GM21737 (cell line): ENCODE results near the gene SLC35A1.
A peak's percentile ranks its signal among the peaks of the same experiment; 100 is the strongest.
"Not testable (repeated sequence)": the region's sequence is repeated elsewhere in the genome, so short reads cannot be mapped to it uniquely, and the experiment has no call there.

Experiments
- ATAC-seq: cut with Tn5 transposase; IDR thresholded peaks from one replicate; pipeline ENCODE4 v1.9.1; 2021; ENCODE audit warnings: mild to moderate bottlenecking, moderate library complexity; ENCODE audit not compliant: unreplicated experiment

The SLC35A1 gene

GRCh38 chr6:87472525-87473418 lies at the start of gene SLC35A1:
Gene SLC35A1 (plus strand): TSS chr6:87472974. CDS start chr6:87473004, 30 bp downstream.
- ATAC-seq, result peak; percentile 95

- no peak for ATAC-seq
These were observed 46.0 kb upstream of the SLC35A1 start for GRCh38 chr6:87426789-87427188.

- ATAC-seq, result no peak
These were observed 42.3 kb upstream of the SLC35A1 start for GRCh38 chr6:87430499-87430898.

DNA sequence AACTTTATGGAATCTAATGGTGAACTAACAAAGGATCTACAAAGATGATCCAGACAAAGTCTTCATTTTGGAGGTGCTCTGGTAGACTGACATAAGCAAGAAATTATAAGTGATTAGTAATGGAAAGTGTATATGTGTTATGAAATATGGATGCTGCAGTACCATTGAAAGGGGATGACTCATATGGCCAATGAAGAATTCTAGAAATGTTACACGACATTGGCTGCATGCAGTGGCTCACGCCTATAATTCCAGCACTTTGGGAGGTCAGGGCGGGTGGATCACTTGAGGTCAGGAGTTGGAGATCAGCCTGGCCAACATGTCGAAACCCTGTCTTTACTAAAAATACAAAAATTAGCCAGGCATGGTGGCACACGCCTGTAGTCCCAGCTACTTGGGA lies 41.5 kb upstream of the SLC35A1 start:
- ATAC-seq, result no peak

- no peak for ATAC-seq
These were observed 36.3 kb upstream of the SLC35A1 start for GRCh38 chr6:87436435-87436834.

DNA sequence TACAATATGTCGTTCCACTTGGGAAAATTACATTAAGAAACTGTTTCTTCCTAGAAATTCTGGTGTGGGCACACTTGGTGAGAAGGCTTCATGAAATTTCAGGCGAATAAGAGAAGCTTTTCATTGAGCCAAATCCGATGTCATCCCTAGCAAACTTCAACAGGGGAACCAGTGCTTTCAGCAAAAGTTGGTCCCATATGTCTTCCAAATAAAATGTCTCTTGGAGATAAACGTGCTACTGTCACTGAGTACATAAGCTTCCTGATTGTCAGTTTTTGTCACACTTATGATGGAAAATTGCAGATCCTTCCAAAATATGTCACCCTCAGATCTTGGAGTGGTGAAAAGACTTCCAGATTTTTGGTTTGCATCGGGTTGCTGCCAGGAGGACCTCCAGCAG lies 31.1 kb upstream of the SLC35A1 start:
- ATAC-seq, result no peak

- no peak for ATAC-seq
These were observed 28.4 kb upstream of the SLC35A1 start for GRCh38 chr6:87444362-87444761.

DNA sequence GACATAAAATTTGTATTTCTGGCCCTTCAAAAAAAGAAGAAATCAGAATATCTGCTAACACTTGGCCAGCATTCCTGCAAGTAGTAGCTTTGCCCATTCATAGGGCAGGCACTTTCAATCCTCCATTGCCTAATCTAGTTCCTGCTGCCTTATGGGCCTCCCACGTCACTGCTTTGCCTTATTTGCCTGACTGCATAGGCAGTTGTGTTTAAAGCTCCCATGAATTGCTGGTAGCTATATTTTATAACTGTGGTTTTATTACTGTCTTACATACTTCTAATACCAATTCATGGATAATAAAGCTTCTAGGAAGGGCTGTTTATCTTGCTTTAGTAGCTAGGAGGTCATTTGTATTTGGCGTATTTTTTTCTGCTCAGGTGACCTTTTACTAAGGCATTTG lies 7.7 kb upstream of the SLC35A1 start:
- no peak for ATAC-seq

DNA sequence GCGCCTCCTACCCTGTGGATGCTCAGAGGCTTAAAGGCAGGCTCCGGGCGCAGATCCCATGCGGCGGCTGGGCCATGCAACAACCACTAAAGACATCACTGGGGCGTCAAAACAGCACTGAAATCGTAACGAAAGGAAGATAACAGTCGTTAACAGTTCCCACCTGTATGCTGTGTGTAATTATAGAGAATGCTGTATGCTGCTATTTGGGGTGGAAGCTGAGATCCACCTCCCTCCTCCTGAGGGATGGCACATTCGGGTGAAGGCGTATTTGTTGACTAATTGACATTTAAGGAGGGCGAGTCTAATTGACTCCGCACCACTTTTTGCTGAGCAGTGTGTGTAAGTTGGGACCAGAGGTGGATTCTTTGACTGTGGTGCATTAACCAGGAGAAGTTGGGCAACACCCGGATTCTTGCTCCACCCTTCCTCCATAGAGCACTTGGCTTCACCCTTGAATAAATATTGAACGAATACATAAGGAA lies 687 bp downstream of the SLC35A1 start:
- peak; percentile 63 for ATAC-seq

DNA sequence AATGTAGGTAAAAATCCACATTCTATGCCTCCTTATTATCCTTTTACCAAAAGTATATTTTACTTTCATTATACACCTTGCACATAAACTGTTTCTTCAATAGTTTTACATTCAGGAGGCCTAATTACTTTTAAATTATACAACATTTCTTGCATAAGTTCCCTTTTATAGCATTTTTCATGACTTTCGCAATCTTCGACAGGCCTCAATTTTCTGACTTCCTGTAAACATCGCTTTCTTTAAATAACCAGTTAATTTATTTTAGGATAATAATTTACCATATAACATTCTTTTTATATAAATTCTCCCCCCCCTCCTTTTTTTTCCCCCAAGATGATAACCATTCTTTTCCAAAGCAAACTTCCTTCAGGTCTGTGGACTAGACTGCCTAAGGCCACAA lies 9.2 kb downstream of the SLC35A1 start:
- no peak for ATAC-seq

DNA sequence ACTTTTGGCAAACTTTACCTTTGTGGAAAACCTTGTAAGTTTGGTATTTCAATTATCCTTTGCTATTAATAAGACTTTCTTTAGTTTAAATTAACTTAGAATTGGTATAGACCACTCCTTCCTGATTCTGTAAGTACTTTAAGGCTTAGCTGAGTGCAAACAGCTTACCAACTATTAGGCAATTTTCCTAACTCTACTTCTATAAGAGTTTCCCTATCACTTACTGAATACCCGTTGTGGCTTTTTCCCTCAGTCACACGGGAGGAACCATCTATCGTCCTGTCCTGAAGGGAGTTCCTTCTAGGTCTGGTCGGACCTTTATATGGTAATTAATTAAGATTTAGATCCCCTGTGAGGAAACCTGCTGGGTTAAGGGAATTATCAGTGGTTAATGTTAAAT lies 9.6 kb downstream of the SLC35A1 start:
- no peak for ATAC-seq

- no peak for ATAC-seq
These were observed 11.2 kb downstream of the SLC35A1 start for GRCh38 chr6:87483929-87484328.

GRCh38 chr6:87484491-87484890 lies 11.7 kb downstream of the SLC35A1 start:
- no peak for ATAC-seq

DNA sequence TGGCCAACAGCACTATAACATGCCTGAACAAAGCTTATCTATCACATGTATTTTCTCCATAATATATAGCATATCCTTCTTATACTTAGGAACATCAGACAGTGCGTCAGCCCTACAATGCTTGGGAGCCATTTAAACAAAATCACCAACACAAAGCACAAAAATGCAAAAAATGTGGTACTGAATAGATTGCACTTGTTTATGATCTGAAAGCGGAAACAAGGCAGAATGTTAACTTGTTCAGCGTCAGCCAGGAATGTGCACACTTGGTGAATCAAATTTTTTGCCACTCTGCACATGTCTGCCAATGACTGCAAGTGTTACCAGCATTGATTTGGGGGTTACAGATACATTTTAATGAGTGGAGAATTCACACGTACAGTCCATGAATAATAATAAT lies 14.8 kb downstream of the SLC35A1 start:
- no peak for ATAC-seq

GRCh38 chr6:87489326-87489725 lies 16.6 kb downstream of the SLC35A1 start:
- ATAC-seq, result not testable (repeated sequence)

- ATAC-seq, result no peak
These were observed 22.1 kb downstream of the SLC35A1 start for GRCh38 chr6:87494761-87495422.

GRCh38 chr6:87498048-87498447 lies 25.3 kb downstream of the SLC35A1 start:
- no peak for ATAC-seq

DNA sequence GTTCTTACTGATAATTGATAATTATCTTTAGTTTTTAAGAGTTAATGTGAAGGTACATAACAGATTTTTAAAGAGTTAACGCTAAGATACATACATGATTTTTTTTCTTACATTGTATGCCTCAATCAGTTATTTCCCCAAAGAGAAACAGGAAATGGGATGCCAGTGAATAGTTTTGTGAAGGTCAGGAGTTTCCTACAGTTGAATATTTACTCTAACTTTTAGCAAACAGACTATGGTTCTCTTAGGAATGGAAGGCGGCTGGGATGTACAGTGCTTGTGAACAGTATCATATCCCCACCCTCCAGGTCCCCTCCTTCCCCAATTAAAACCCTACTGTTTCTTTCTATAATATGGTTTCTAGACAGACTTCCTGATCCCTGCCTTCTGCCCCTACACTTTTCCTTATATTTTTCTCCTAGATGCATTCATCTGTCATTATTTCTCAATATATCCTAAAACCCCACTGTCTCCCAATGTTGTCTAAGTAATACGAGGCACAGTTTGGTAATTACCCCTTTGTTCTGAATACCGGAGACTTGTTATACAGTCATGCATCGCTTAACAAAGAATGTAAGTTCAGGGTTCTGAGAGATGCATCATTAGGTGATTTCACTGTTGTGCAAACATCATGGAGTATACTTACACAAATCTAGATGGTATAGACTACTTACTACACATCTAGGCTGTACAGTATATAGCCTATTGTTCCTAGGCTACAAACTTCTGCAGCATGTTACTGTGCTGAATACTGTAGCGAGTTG lies 29.2 kb downstream of the SLC35A1 start:
- ATAC-seq, result no peak

GRCh38 chr6:87504441-87504840 lies 31.7 kb downstream of the SLC35A1 start:
- ATAC-seq, result no peak

- no peak for ATAC-seq
These were observed 42.1 kb downstream of the SLC35A1 start for GRCh38 chr6:87514831-87515230.

- ATAC-seq, result no peak
These were observed 45.7 kb downstream of the SLC35A1 start for GRCh38 chr6:87518453-87518852.
